ENCODE measurements around the gene ENTPD3. TPM values are rescaled to one million over a fixed set of nuclear protein-coding genes. Genes with fewer than 3 reads are reported as not detected.

Gene ENTPD3
- total RNA-seq, 1 experiment from 2014 or later, result 0.50 TPM

DNA sequence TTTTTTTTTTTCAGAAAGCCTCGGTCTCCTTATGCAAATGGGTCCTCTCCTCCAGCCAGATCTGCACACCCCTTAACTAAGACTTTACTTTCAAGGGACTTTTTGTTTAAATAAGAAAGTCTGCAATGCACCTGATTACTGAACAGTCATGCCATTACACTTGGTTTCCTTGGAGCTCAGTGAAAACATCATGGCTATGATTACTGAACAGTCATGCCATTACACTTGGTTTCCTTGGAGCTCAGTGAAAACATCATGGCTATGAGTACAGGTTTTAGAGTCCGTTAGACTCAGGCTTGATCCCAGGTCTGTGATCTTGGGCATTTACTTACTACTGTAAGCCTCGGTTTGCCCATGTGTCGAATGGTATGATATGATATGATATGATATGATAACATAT, 10.1 kb downstream of the ENTPD3 start:
- Mint-ChIP-seq H3K4me3 (no peak overlapping the region), H3K9me3 (no peaks in the 10 kb centered on the region), H3K4me1 (no peaks in the 10 kb centered on the region), H3K27me3 (ENCODE audit: low read depth) (no peaks in the 10 kb centered on the region), H3K36me3 (no peaks in the 10 kb centered on the region), H3K27ac (no peak overlapping the region)
- TF ChIP-seq SMAD3 (CRISPR knock-in tag; IDR thresholded peaks at IDR 0.05; ENCODE audit: borderline replicate concordance) (no peak), SMAD4 (CRISPR knock-in tag; IDR thresholded peaks at IDR 0.05) (no peak), ZNF423 (CRISPR knock-in tag; IDR thresholded peaks at IDR 0.05) (no peak), JUN (CRISPR knock-in tag; IDR thresholded peaks at IDR 0.05) (no peak), FOXP1 (CRISPR knock-in tag; IDR thresholded peaks at IDR 0.05; ENCODE audit: borderline replicate concordance) (no peak), FOXJ3 (CRISPR knock-in tag; IDR thresholded peaks at IDR 0.05; ENCODE audit: borderline replicate concordance) (no peak), RELA (CRISPR knock-in tag; IDR thresholded peaks at IDR 0.05; ENCODE audit: borderline replicate concordance) (no peak), SOX15 (CRISPR knock-in tag; IDR thresholded peaks at IDR 0.05) (no peak), GABPB1 (CRISPR knock-in tag; IDR thresholded peaks at IDR 0.05) (no peak), HMGA2 (CRISPR knock-in tag; IDR thresholded peaks at IDR 0.05) (no peak), ZSCAN18 (CRISPR knock-in tag; IDR thresholded peaks at IDR 0.05) (no peak), NFATC4 (CRISPR knock-in tag; IDR thresholded peaks at IDR 0.05) (no peak), FOXK1 (CRISPR knock-in tag; IDR thresholded peaks at IDR 0.05) (no peak), STAT6 (CRISPR knock-in tag; conservative IDR thresholded peaks at IDR 0.05; ENCODE audit: low read depth) (no peak), ZNF425 (CRISPR knock-in tag; conservative IDR thresholded peaks at IDR 0.05) (no peak), CREB1 (CRISPR knock-in tag; IDR thresholded peaks at IDR 0.05) (no peak), TCF7 (CRISPR knock-in tag; IDR thresholded peaks at IDR 0.05; ENCODE audit: low read depth) (no peak)
- TF ChIP-seq, protein P1, sequence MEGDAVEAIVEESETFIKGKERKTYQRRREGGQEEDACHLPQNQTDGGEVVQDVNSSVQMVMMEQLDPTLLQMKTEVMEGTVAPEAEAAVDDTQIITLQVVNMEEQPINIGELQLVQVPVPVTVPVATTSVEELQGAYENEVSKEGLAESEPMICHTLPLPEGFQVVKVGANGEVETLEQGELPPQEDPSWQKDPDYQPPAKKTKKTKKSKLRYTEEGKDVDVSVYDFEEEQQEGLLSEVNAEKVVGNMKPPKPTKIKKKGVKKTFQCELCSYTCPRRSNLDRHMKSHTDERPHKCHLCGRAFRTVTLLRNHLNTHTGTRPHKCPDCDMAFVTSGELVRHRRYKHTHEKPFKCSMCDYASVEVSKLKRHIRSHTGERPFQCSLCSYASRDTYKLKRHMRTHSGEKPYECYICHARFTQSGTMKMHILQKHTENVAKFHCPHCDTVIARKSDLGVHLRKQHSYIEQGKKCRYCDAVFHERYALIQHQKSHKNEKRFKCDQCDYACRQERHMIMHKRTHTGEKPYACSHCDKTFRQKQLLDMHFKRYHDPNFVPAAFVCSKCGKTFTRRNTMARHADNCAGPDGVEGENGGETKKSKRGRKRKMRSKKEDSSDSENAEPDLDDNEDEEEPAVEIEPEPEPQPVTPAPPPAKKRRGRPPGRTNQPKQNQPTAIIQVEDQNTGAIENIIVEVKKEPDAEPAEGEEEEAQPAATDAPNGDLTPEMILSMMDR (IDR thresholded peaks at IDR 0.05), result no peak
- TF ChIP-seq, protein P2, sequence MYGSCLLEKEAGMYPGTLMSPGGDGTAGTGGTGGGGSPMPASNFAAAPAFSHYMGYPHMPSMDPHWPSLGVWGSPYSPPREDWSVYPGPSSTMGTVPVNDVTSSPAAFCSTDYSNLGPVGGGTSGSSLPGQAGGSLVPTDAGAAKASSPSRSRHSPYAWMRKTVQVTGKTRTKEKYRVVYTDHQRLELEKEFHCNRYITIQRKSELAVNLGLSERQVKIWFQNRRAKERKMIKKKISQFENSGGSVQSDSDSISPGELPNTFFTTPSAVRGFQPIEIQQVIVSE (CRISPR knock-in tag; IDR thresholded peaks at IDR 0.05; ENCODE audit: borderline replicate concordance), result no peak
- TF ChIP-seq, protein P3, sequence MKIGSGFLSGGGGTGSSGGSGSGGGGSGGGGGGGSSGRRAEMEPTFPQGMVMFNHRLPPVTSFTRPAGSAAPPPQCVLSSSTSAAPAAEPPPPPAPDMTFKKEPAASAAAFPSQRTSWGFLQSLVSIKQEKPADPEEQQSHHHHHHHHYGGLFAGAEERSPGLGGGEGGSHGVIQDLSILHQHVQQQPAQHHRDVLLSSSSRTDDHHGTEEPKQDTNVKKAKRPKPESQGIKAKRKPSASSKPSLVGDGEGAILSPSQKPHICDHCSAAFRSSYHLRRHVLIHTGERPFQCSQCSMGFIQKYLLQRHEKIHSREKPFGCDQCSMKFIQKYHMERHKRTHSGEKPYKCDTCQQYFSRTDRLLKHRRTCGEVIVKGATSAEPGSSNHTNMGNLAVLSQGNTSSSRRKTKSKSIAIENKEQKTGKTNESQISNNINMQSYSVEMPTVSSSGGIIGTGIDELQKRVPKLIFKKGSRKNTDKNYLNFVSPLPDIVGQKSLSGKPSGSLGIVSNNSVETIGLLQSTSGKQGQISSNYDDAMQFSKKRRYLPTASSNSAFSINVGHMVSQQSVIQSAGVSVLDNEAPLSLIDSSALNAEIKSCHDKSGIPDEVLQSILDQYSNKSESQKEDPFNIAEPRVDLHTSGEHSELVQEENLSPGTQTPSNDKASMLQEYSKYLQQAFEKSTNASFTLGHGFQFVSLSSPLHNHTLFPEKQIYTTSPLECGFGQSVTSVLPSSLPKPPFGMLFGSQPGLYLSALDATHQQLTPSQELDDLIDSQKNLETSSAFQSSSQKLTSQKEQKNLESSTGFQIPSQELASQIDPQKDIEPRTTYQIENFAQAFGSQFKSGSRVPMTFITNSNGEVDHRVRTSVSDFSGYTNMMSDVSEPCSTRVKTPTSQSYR (CRISPR knock-in tag; IDR thresholded peaks at IDR 0.05), result no peak
- ATAC-seq (no peak), DNase-seq (ENCODE audit: low spot score) (no peak)
- ChIA-PET POLR2A (no interaction called here), CTCF (interaction anchor here (0.6 kb wide), 1 partner anchor 12 kb away, joined by 3 read pairs; no protein-coding TSS in a partner anchor)

Measured in WTC11 (cell line).